B cell (primary cell): ENCODE results near the gene RASGRP3. TPM values are rescaled to one million over a fixed set of nuclear protein-coding genes. Genes with fewer than 3 reads are reported as not detected.

Source experiments
- ATAC-seq: fragments of 200-7000 bp; cut with Tn5 transposase; one replicate; pipeline ENCODE4 v1.10.0; 2021; ENCODE audit warnings: low read depth, mild to moderate bottlenecking, moderate number of reproducible peaks, moderate library complexity
- CTCF ChIA-PET: fragments of 350-600 bp; sonication (Branson Sonifier 250); formaldehyde crosslinking; loops from one replicate; lab custom pipeline; 2021; ENCODE audit warnings: antibody characterized with exemption, inconsistent platforms; lab: Charles Lee
- POLR2A ChIA-PET: fragments of 350-600 bp; sonication (Branson Sonifier 250); formaldehyde crosslinking; loops from one replicate; lab custom pipeline; 2021; ENCODE audit warnings: antibody characterized with exemption; lab: Charles Lee
- DNase-seq: peaks from one replicate; pipeline ENCODE4 v3.0.0; 2013
- H2AFZ ChIP-seq: 2 replicates; pipeline ENCODE4 v1.6.1; 2012; ENCODE audit warnings: mild to moderate bottlenecking, low read depth, low read length; ENCODE audit not compliant: insufficient read depth, poor library complexity, severe bottlenecking
- H3K27ac ChIP-seq, 2 donors: 1 replicate in 1 of 2; 2 replicates in 1 of 2; pipeline ENCODE4 v1.5.1; 2012 to 2013; ENCODE audit warnings: low read length in 2 of 2, mild to moderate bottlenecking in 2 of 2, moderate library complexity in 1 of 2
- H3K27me3 ChIP-seq, 4 experiments: fragments of 200-600 bp in 1 of 4; sonication (generic) in 1 of 4; replicated peaks in 1 of 4; 1 replicate in 2 of 4; 2 replicates in 2 of 4; pipeline versions ENCODE4 v1.6.1 to v1.7.0; 2013 to 2016; ENCODE audit warnings: low read length in 3 of 4, mild to moderate bottlenecking in 2 of 4, mixed read lengths in 1 of 4, moderate library complexity in 1 of 4; ENCODE audit not compliant: insufficient read depth in 4 of 4, control insufficient read depth in 3 of 4; ENCODE audit errors: control extremely low read depth in 1 of 4
- H3K36me3 ChIP-seq, 2 experiments: replicated peaks in 1 of 2; 1 replicate in 1 of 2; 2 replicates in 1 of 2; pipeline versions ENCODE4 v1.6.1 to v1.7.1; 2013; ENCODE audit warnings: low read length in 1 of 2; ENCODE audit not compliant: insufficient read depth in 2 of 2, control insufficient read depth in 1 of 2; ENCODE audit errors: control extremely low read depth in 1 of 2, extremely low read depth in 1 of 2
- H3K4me1 ChIP-seq, 2 donors: fragments of 200-600 bp in 1 of 2; sonication (generic) in 1 of 2; 1 replicate in 1 of 2; 2 replicates in 1 of 2; pipeline versions ENCODE4 v1.5.1 to v1.6.1; 2013 to 2017; ENCODE audit warnings: low read length in 2 of 2; ENCODE audit not compliant: control insufficient read depth in 2 of 2, insufficient read depth in 2 of 2
- H3K4me2 ChIP-seq: replicated peaks from 2 replicates; pipeline ENCODE3; 2012; ENCODE audit warnings: mild to moderate bottlenecking, low read depth, low read length; ENCODE audit not compliant: poor library complexity, severe bottlenecking
- H3K4me3 ChIP-seq, 5 experiments: fragments of 200-600 bp in 1 of 5; sonication (generic) in 1 of 5; 1 replicate in 3 of 5; 2 replicates in 2 of 5; pipeline versions ENCODE4 v1.5.1 to v1.7.0; 2011 to 2016; ENCODE audit warnings: low read length in 4 of 5, mild to moderate bottlenecking in 4 of 5, low read depth in 2 of 5, control low read depth in 1 of 5, moderate library complexity in 1 of 5; ENCODE audit not compliant: insufficient read depth in 1 of 5; ENCODE audit errors: control extremely low read depth in 1 of 5, extremely low read depth in 1 of 5
- H3K79me2 ChIP-seq: fragments of 200-600 bp; sonication (generic); one replicate; pipeline ENCODE4 v1.6.0; 2016; ENCODE audit warnings: low read length; ENCODE audit not compliant: control insufficient read depth, insufficient read depth
- H3K9ac ChIP-seq: fragments of 200-600 bp; sonication (generic); 2 replicates; pipeline ENCODE4 v1.6.1; 2017; ENCODE audit warnings: mild to moderate bottlenecking, low read length, moderate library complexity
- H3K9me3 ChIP-seq, 3 donors: one replicate each; pipeline versions ENCODE4 v1.6.1 to v1.7.1; 2013; ENCODE audit warnings: low read length in 2 of 3; ENCODE audit not compliant: control insufficient read depth in 2 of 3, insufficient read depth in 1 of 3; ENCODE audit errors: control extremely low read depth in 1 of 3
- H4K20me1 ChIP-seq: 2 replicates; pipeline ENCODE4 v1.6.0; 2012; ENCODE audit warnings: mild to moderate bottlenecking, low read length; ENCODE audit not compliant: insufficient read depth, control insufficient read depth, poor library complexity, severe bottlenecking
- H3K27ac Mint-ChIP-seq: one replicate; pipeline ENCODE4 v1.8.0; 2021; ENCODE audit warnings: mixed read lengths
- H3K27me3 Mint-ChIP-seq: one replicate; pipeline ENCODE4 v1.8.0; 2021; ENCODE audit warnings: mixed read lengths
- H3K4me1 Mint-ChIP-seq: one replicate; pipeline ENCODE4 v1.8.0; 2021; ENCODE audit warnings: mixed read lengths
- H3K4me3 Mint-ChIP-seq: one replicate; pipeline ENCODE4 v1.8.0; 2021; ENCODE audit warnings: mixed read lengths
- H3K9me3 Mint-ChIP-seq: one replicate; pipeline ENCODE4 v1.8.0; 2022; ENCODE audit warnings: mixed read lengths; ENCODE audit not compliant: insufficient read depth
- CTCF ChIP-seq: fragments of 200-600 bp; IDR thresholded peaks from one replicate; pipeline ENCODE4 v1.8.0; 2022; ENCODE audit warnings: antibody characterized with exemption, mild to moderate bottlenecking
- EZH2 ChIP-seq: IDR thresholded peaks from 2 replicates; pipeline ENCODE4 v1.6.1; 2012; ENCODE audit warnings: borderline replicate concordance, low read depth, mild to moderate bottlenecking, moderate library complexity, low read length; ENCODE audit not compliant: insufficient read depth, poor library complexity, severe bottlenecking
- WGBS: methylation state at CpG from one replicate; pipeline ENCODE4 v1.1.5; 2013; ENCODE audit warnings: missing lambda C conversion rate; ENCODE audit not compliant: insufficient coverage; 5-methylcytosine and 5-hydroxymethylcytosine counted together
- intact Hi-C: fragments of 100-400 bp; cut with micrococcal nuclease; formaldehyde crosslinking; loops from one replicate; pipeline ENCODE4 v1.10.0; 2022
- polyA plus RNA-seq: library from polyadenylated mRNA; depleted of rRNA; stranded (reverse); fragments of >200 nt; gene quantifications from 2 replicates; pipeline ENCODE4 v1.2.3, GENCODE V29; 2012
- total RNA-seq, 2 donors: library from RNA; stranded (reverse); fragments of 120-200 nt in 1 of 2; gene quantifications; 1 replicate in 1 of 2; 2 replicates in 1 of 2; pipeline versions ENCODE4 v1.2.3 to v1.2.4, GENCODE V29; 2013 to 2022

Gene RASGRP3
- total and polyA plus RNA-seq, 2 donors (not counting 1 experiment from before 2014, with no cell fraction given), result 67.5 to 107 TPM

- no peaks in the 10 kb centered on the region for H3K9me3 ChIP-seq
- peak overlapping the region; percentile 66 for H2AFZ ChIP-seq
- H3K4me3 ChIP-seq, result peak overlapping the region in 3 of 5 experiments; percentile 20 to 56 (median 41)
- peak overlapping the region; percentile 63 for H3K9ac ChIP-seq
- TF ChIP-seq CTCF (no peak), EZH2 (no peak)
- H3K4me3 Mint-ChIP-seq, result peak overlapping the region; percentile 72
- H3K36me3 ChIP-seq, result peaks cover 0 to 50% of the 10 kb centered on the region in 2 experiments
- POLR2A ChIA-PET, result interaction anchor here (0.7 to 1.7 kb wide), 4 partner anchors 25 to 59 kb away, joined by 3 to 7 read pairs (median 4); partner anchors contain the start of gene RASGRP3
- peak; percentile 37 for ATAC-seq
- H3K9me3 Mint-ChIP-seq, result no peaks in the 10 kb centered on the region
- DNase-seq, result peak; percentile 36
- intact Hi-C loops, result loop anchor here (2.0 to 5.0 kb wide), 3 partner anchors 35 to 67 kb away; partner anchors contain the start of gene FAM98A
- H3K4me1 Mint-ChIP-seq, result peaks cover 79% of the 10 kb centered on the region
- H3K27ac Mint-ChIP-seq, result peak overlapping the region; percentile 95
- H3K4me1 ChIP-seq, result peaks cover 72 to 77% of the 10 kb centered on the region in 2 donors
- WGBS, result 20% methylated on average over 1 of the region's 6 CpGs
- no peaks in the 10 kb centered on the region for H4K20me1 ChIP-seq
- peak overlapping the region; percentile 98 to 99 for H3K27ac ChIP-seq
- CTCF ChIA-PET, result interaction anchor here (0.6 to 4.5 kb wide), 5 partner anchors 50 to 447 kb away, joined by 3 to 14 read pairs (median 7); partner anchors contain the start of gene RASGRP3
- H3K27me3 ChIP-seq, result no peaks in the 10 kb centered on the region
- peaks cover 43% of the 10 kb centered on the region for H3K79me2 ChIP-seq
- H3K27me3 Mint-ChIP-seq, result no peaks in the 10 kb centered on the region
- peak overlapping the region; percentile 73 for H3K4me2 ChIP-seq
Measured at GRCh38 chr2:33529771-33530481, 53.5 kb downstream of the RASGRP3 start.
